ENCODE results near the gene PTS. TPM values are rescaled to one million over a fixed set of nuclear protein-coding genes. Genes with fewer than 3 reads are reported as not detected.

PTS gene
- total RNA-seq, 1 experiment from 2014 or later = 26.7 TPM

- TF ChIP-seq ZBTB21 (CRISPR knock-in tag; IDR thresholded peaks at IDR 0.05; ENCODE audit: borderline replicate concordance) (no peak), NFATC4 (CRISPR knock-in tag; IDR thresholded peaks at IDR 0.05) (no peak)
These were observed 21.0 kb downstream of the PTS start (continued) for GRCh38 chr11:112247201-112247600.

- ChIA-PET CTCF (interaction anchor here (1.4 kb wide), 1 partner anchor 1041 kb away, joined by 5 read pairs; no protein-coding TSS in a partner anchor), POLR2A (no interaction called here)
- H3K4me3 Mint-ChIP-seq = no peak overlapping the region
- H3K36me3 Mint-ChIP-seq = peaks cover 4% of the 10 kb centered on the region; the same call in 1 of the 2 replicates
- DNase-seq (ENCODE audit: low spot score) = no peak
- TF ChIP-seq ZNF317 (CRISPR knock-in tag; IDR thresholded peaks at IDR 0.05; ENCODE audit: borderline replicate concordance, low read depth) = no peak
- no peak for TF ChIP-seq USF1 (CRISPR knock-in tag; IDR thresholded peaks at IDR 0.05)
- no peak for TF ChIP-seq RELA (CRISPR knock-in tag; IDR thresholded peaks at IDR 0.05; ENCODE audit: borderline replicate concordance)
- no peak for TF ChIP-seq FOXP4 (CRISPR knock-in tag; IDR thresholded peaks at IDR 0.05)
- no peak for TF ChIP-seq USF2 (CRISPR knock-in tag; IDR thresholded peaks at IDR 0.05)
- no peak for TF ChIP-seq IRF1 (CRISPR knock-in tag; IDR thresholded peaks at IDR 0.05)
- TF ChIP-seq ZNF232 (CRISPR knock-in tag; IDR thresholded peaks at IDR 0.05) = no peak
- no peak for TF ChIP-seq CREB1 (CRISPR knock-in tag; IDR thresholded peaks at IDR 0.05)
- TF ChIP-seq NFATC4 (CRISPR knock-in tag; IDR thresholded peaks at IDR 0.05) = no peak
- no peak for TF ChIP-seq AFF4 (CRISPR knock-in tag; IDR thresholded peaks at IDR 0.05; ENCODE audit: borderline replicate concordance)
- no peak for TF ChIP-seq HMGXB4 (CRISPR knock-in tag; IDR thresholded peaks at IDR 0.05)
- no peak for TF ChIP-seq ZBTB21 (CRISPR knock-in tag; IDR thresholded peaks at IDR 0.05; ENCODE audit: borderline replicate concordance)
- TF ChIP-seq JUN (CRISPR knock-in tag; IDR thresholded peaks at IDR 0.05) = no peak
- TF ChIP-seq ZNF263 (CRISPR knock-in tag; IDR thresholded peaks at IDR 0.05; ENCODE audit: low read depth) = no peak
- ATAC-seq = no peak
- peaks cover 11% of the 10 kb centered on the region for H3K9me3 Mint-ChIP-seq
- H3K4me1 Mint-ChIP-seq = no peaks in the 10 kb centered on the region
- no peak overlapping the region for H3K27ac Mint-ChIP-seq
- H3K27me3 Mint-ChIP-seq (ENCODE audit: low read depth) = peaks cover 15% of the 10 kb centered on the region
These were observed 22.0 kb downstream of the PTS start for GRCh38 chr11:112248201-112248600.
